Activated CD8-positive, alpha-beta T cell treated with anti-CD3 and anti-CD28 coated beads for 36 hours (primary cell): ENCODE results near the gene UBASH3B. TPM values are rescaled to one million over a fixed set of nuclear protein-coding genes. Genes with fewer than 3 reads are reported as not detected.

Experiments used
- ATAC-seq: fragments of 200-7000 bp; cut with Tn5 transposase; one replicate; pipeline ENCODE4 v1.10.0; 2021; ENCODE audit warnings: mild to moderate bottlenecking, moderate library complexity
- CTCF ChIA-PET: fragments of 350-600 bp; sonication (Branson Sonifier 250); formaldehyde crosslinking; loops from one replicate; lab custom pipeline; 2021; ENCODE audit warnings: antibody characterized with exemption; lab: Charles Lee
- POLR2A ChIA-PET: fragments of 350-600 bp; sonication (Branson Sonifier 250); formaldehyde crosslinking; loops from one replicate; lab custom pipeline; 2021; ENCODE audit warnings: antibody characterized with exemption; lab: Charles Lee
- DNase-seq: peaks from one replicate; pipeline ENCODE4 v3.0.0-alpha.2; 2020
- H3K27ac Mint-ChIP-seq: one replicate; pipeline ENCODE4 v1.8.0; 2021; ENCODE audit warnings: mild to moderate bottlenecking, mixed read lengths
- H3K27me3 Mint-ChIP-seq: one replicate; pipeline ENCODE4 v1.8.0; 2021; ENCODE audit warnings: mixed read lengths
- H3K36me3 Mint-ChIP-seq: one replicate; pipeline ENCODE4 v1.8.0; 2021; ENCODE audit warnings: low read depth, mixed read lengths
- H3K4me1 Mint-ChIP-seq: one replicate; pipeline ENCODE4 v1.8.0; 2021; ENCODE audit warnings: low read depth, mixed read lengths
- H3K4me3 Mint-ChIP-seq: one replicate; pipeline ENCODE4 v1.8.0; 2021; ENCODE audit warnings: mild to moderate bottlenecking, moderate library complexity, mixed read lengths
- H3K9me3 Mint-ChIP-seq: one replicate; pipeline ENCODE4 v1.8.0; 2021; ENCODE audit warnings: mixed read lengths
- intact Hi-C: fragments of 100-400 bp; cut with micrococcal nuclease; formaldehyde crosslinking; loops from one replicate; pipeline ENCODE4 v1.10.0; 2022
- total RNA-seq, 2 experiments: library from RNA; stranded (reverse); gene quantifications; one replicate each; pipeline ENCODE4 v1.2.3, GENCODE V29; 2021
- TF ChIP-seq, protein P1 (sequence below): fragments of 200-600 bp; IDR thresholded peaks from one replicate; pipeline ENCODE4 v1.8.0; 2022; ENCODE audit warnings: antibody characterized with exemption, mild to moderate bottlenecking

Gene UBASH3B
- total RNA-seq, 2 experiments from 2014 or later: 36.1 to 40.6 TPM

DNA sequence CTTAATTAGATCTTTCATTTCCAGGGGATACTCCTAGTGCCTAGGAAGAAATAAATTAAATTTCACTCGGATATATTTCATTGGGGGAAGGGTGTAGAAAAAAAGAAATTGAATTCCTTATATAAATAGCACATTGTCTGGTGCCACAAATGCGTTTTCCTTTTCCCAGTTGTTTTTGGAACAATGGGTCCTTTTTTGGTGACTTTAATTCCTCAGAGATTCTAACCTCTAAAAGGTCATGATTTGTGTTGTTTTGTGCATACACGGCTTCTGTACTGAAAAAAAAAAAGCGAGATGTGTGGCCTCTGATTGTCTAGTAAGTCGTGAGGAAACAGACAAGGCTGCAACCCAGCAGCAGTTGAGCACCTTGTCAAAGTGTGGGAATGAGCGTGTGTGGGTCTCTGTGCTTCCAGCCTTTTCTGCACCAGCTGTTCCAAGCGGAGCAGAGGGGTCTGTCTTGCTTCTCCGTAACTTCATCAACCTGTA, 118.3 kb downstream of the UBASH3B start:
- intact Hi-C loops: no loop called here
- Mint-ChIP-seq H3K4me1 (peaks cover 48% of the 10 kb centered on the region), H3K36me3 (peaks cover 15% of the 10 kb centered on the region), H3K27me3 (no peaks in the 10 kb centered on the region), H3K27ac (no peak overlapping the region), H3K9me3 (peaks cover 4% of the 10 kb centered on the region), H3K4me3 (no peak overlapping the region)
- no peak for ATAC-seq
- CTCF ChIA-PET: interaction anchor here (2.0 kb wide), 1 partner anchor 90 kb away, joined by 6 read pairs; no protein-coding TSS in a partner anchor
- POLR2A ChIA-PET: no interaction called here
- DNase-seq: no peak
- TF ChIP-seq, protein P1, sequence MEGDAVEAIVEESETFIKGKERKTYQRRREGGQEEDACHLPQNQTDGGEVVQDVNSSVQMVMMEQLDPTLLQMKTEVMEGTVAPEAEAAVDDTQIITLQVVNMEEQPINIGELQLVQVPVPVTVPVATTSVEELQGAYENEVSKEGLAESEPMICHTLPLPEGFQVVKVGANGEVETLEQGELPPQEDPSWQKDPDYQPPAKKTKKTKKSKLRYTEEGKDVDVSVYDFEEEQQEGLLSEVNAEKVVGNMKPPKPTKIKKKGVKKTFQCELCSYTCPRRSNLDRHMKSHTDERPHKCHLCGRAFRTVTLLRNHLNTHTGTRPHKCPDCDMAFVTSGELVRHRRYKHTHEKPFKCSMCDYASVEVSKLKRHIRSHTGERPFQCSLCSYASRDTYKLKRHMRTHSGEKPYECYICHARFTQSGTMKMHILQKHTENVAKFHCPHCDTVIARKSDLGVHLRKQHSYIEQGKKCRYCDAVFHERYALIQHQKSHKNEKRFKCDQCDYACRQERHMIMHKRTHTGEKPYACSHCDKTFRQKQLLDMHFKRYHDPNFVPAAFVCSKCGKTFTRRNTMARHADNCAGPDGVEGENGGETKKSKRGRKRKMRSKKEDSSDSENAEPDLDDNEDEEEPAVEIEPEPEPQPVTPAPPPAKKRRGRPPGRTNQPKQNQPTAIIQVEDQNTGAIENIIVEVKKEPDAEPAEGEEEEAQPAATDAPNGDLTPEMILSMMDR: no peak

DNA sequence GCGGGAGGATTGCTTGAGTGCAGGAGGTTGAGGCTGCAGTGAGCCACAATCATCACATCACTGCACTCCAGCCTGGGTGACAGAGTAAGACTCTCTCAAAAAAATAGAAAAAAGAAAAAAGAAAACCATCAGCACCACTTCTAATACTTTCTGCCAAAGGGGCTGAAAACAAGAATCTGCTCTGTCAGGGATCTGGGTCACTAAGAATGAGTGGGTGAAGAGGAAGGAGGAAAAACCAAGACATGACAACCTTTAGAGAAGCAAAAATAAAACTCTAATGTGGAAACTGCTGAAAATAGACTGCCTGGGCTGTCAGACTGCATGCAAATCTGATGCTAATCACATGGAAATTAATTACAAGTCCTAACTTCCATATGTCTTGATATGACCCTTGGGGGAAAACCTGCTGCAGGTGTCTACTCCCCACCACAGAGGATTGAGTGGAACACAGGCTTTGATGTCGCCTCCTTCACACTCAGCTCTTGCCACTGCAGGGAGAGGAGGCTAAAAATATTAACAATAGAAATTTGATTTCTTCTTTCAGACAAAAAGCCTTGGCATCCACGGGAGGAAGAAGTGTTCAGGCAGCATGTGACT, 120.3 kb downstream of the UBASH3B start:
- ATAC-seq (peak; percentile 52), DNase-seq (peak; percentile 26)
- Mint-ChIP-seq H3K4me3 (no peak overlapping the region), H3K36me3 (peaks cover 20% of the 10 kb centered on the region), H3K4me1 (peaks cover 46% of the 10 kb centered on the region), H3K9me3 (peaks cover 4% of the 10 kb centered on the region), H3K27me3 (no peaks in the 10 kb centered on the region), H3K27ac (peak overlapping the region; percentile 26)
- ChIA-PET CTCF (interaction anchor here (0.5 to 4.0 kb wide), 8 partner anchors 20 to 247 kb away, joined by 3 to 25 read pairs (median 4); no protein-coding TSS in a partner anchor), POLR2A (interaction anchor here (0.5 to 0.9 kb wide), 4 partner anchors 81 to 293 kb away, joined by 3 read pairs; no protein-coding TSS in a partner anchor)
- intact Hi-C loops: loop anchor here (5.0 kb wide), 1 partner anchor 193 kb away; no protein-coding TSS in a partner anchor
- TF ChIP-seq, protein P1: no peak

DNA sequence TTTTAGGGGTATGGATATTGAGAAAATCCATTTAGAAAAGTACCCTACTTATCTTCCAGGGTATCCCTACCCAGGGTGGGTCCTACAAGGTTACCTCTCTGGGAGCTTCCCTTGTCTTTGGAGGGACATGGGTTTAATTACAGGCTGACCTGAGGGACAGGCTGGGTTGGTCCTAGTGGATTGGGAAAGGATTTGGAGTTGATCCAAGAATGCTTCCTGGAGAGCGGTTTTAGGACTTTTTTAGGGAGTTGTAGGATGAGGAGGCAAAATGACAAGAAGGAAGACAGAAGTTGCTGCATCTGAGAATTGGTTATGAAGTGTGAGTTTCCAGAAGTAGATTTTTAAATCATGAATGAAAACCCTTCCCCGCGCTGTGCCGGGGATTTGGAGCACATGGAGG, 121.0 kb downstream of the UBASH3B start:
- Mint-ChIP-seq H3K4me1 (peaks cover 46% of the 10 kb centered on the region), H3K27me3 (no peaks in the 10 kb centered on the region), H3K36me3 (peaks cover 20% of the 10 kb centered on the region), H3K4me3 (no peak overlapping the region), H3K27ac (peak overlapping the region; percentile 50), H3K9me3 (peaks cover 4% of the 10 kb centered on the region)
- intact Hi-C loops: loop anchor here (5.0 kb wide), 1 partner anchor 194 kb away; no protein-coding TSS in a partner anchor
- ATAC-seq (no peak), DNase-seq (no peak)
- ChIA-PET CTCF (interaction anchor here (0.5 to 4.0 kb wide), 5 partner anchors 21 to 247 kb away, joined by 3 to 25 read pairs (median 7); partner anchors contain the start of gene UBASH3B), POLR2A (interaction anchor here (0.8 kb wide), 1 partner anchor 159 kb away, joined by 3 read pairs; no protein-coding TSS in a partner anchor)
- TF ChIP-seq, protein P1: no peak

DNA sequence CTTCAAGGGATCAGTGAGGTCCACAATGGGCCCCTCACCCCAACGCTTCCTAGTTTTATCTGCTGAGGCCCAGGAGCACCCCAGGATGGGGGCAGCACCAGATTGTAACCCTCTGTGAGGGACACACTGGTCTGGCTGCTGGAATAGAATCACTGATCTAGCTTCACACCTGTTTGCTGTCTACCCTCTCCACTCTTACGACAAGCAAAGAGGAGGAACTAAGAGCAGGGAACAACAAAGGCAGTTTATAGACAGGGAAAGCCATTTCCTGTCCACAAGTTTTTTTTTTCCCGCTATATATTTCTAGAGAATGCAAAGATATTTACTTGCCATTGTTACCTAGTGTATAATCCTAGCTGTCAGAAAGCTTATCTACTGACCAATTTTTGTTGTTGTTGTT, 121.8 kb downstream of the UBASH3B start:
- Mint-ChIP-seq H3K27ac (peak overlapping the region; percentile 74), H3K36me3 (peaks cover 23% of the 10 kb centered on the region), H3K4me3 (no peak overlapping the region), H3K4me1 (peaks cover 44% of the 10 kb centered on the region), H3K27me3 (no peaks in the 10 kb centered on the region), H3K9me3 (peaks cover 4% of the 10 kb centered on the region)
- no peak for ATAC-seq
- DNase-seq: no peak
- TF ChIP-seq, protein P1: no peak
- intact Hi-C loops: loop anchor here (5.0 kb wide), 1 partner anchor 195 kb away; no protein-coding TSS in a partner anchor
- POLR2A ChIA-PET: interaction anchor here (0.6 kb wide), 1 partner anchor 79 kb away, joined by 4 read pairs; no protein-coding TSS in a partner anchor
- CTCF ChIA-PET: interaction anchor here (0.8 to 4.0 kb wide), 7 partner anchors 19 to 148 kb away, joined by 3 to 25 read pairs (median 6); partner anchors contain the start of gene UBASH3B
